ENCODE data around the gene PLOD3.
"Not testable (repeated sequence)": the region's sequence is repeated elsewhere in the genome, so short reads cannot be mapped to it uniquely, and the experiment has no call there.

The PLOD3 gene

DNA sequence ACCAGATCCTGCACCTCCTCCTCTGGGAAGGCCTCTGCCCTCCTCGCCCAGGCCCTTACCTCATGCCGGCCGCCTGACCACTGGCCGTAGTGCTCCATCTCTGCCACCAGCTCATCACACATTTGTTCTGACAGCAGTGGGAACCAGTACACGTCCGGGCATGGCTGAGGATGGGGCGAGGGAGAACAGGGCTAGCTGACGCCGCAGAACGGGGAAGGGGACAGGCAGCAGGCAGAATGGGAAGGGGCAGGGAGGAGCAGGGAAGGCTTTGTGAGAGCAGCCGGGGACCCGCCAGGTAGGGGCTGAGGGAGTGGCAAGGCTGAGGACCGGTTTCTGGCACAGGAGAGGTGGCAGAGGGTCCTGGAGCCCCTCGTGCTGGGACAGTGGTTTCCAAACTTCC is 8.6 kb downstream of the PLOD3 start:
- no peak for DNase-seq

DNA sequence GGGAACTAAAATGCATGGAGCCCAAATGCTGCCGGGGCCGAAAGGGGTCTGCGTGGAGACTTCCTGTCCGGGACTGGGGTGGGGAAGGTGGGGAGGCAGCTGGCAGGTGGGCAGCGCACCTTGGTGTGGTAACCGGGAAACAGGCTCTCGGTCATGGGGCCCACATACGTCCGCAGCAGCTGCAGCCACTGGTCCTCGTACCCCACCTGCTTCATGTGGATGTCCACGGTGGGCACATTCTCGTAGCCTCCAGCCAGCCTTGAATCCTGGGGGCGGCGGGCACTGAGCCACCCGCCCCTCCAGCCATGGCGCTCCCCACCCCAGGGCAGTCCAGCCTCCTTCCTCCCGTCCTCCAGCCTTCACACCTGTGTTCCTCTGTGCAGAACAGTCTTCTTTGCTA is 9.9 kb downstream of the PLOD3 start:
- no peak for DNase-seq

DNA sequence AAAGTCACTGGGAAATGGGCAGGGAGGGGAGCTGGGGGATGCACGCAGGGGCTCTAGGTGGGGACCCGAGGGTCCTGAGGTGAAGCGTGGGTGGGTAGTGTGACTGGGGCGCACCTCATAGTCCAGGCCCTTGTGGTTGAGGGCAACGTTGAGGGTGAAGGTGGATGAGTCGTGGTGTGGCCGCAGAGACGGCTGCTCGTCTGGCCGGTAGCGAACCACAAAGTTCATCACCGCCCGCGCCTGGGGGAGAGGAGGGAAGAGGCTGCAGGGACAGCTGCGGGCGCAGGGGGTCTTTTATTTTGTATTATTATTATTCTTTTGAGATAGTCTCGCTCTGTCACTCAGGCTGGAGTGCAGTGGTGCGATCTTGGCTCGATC is 10.7 kb downstream of the PLOD3 start:
- DNase-seq = no peak

DNA sequence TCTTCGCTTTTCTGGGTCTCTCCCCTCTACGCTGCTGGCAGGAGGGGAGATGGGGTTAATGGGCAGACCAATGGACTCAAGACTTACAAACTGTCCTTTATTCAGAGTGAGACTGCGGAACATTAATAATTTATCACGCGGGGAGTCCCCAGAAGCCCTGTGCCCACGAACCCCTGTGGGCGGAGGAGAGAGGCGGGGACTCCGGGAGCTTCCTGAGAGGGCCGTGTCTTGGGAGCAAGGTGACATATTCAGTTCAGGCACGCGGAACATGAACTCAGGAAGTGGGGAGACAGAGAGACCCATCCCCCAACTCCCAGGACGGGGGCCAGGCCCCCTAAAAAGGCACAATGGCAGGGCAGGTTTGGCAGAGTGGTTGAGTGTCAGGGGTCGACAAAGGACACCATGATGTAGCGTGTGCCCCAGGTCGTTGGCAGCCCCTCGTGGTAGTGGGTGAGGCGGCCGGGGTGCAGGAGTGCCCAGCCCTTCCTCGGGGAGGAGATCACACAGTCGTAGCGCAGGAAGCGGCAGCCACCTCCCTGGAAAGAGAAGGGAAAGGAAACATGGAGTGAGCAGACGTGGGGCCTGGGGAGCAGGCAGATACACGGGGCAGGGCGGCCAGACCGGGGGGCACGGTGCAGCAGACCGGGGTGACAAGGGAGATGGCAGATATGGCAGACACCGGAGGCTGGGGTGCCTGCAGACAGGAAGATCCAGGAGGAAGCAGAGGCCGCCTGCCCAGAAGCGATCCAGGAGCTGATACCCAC is 11.3 kb downstream of the PLOD3 start:
- DNase-seq = no peak

DNA sequence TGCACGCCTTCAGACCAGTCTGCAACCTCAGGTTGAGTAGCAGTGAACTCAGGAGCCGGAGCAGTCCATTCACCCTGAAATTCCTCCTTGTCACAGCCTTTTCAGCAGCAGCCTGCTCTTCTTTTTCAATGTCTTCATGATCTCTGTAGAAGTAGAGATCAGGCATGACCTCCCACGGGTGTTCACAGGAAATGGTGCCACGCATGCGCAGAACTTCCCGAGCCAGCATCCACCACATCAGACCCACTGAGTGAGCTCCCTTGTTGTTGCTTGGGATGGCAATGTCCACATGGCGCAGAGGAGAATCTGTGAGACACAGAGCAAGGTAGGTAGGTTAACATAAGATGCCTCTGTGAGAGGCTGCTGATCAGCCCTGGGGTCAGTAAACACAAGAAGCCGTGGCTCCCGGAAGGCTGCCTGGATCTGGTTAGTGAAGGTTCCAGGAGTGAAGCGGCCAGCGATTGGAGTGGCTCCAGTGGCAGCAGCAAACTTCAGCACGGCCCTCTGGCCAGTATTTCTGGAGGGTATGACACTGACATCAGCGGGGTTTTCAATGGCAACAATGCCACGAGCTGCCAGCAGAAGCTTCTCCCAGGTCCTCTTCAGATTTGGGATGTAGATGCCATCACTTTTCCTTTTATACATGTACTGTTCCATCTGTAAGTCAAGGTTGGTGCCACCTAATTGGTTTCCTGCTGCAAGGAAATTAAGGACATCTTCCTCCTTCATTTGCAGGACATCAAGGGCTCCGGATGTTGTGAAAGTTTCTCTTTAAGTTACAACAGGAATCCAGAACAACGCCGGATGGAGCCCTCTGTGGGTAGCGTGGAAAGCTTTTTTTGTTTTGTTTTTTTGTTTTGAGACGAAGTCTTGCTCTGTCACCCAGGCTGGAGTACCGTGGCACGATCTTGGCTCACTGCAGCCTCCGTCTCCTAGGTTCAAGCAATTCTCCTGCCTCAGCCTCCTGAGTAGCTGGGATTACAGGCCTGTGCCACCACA is 13.3 kb downstream of the PLOD3 start:
- not testable (repeated sequence) for DNase-seq

DNA sequence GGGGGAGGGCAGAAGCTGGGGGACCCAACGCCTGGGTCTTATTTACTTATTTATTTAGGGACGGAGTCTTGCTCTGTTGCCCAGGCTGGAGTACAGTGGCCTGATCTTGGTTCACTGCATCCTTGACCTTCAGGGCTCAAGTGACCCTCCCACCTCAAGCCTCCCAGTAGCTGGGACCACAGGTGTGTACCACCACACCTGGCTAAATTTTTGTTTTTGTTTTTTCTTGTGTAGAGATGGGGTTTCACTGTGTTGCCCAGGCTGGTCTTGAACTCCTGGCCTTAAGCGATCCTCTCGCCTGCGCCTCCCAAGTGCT is 14.8 kb downstream of the PLOD3 start:
- DNase-seq = no peak

DNA sequence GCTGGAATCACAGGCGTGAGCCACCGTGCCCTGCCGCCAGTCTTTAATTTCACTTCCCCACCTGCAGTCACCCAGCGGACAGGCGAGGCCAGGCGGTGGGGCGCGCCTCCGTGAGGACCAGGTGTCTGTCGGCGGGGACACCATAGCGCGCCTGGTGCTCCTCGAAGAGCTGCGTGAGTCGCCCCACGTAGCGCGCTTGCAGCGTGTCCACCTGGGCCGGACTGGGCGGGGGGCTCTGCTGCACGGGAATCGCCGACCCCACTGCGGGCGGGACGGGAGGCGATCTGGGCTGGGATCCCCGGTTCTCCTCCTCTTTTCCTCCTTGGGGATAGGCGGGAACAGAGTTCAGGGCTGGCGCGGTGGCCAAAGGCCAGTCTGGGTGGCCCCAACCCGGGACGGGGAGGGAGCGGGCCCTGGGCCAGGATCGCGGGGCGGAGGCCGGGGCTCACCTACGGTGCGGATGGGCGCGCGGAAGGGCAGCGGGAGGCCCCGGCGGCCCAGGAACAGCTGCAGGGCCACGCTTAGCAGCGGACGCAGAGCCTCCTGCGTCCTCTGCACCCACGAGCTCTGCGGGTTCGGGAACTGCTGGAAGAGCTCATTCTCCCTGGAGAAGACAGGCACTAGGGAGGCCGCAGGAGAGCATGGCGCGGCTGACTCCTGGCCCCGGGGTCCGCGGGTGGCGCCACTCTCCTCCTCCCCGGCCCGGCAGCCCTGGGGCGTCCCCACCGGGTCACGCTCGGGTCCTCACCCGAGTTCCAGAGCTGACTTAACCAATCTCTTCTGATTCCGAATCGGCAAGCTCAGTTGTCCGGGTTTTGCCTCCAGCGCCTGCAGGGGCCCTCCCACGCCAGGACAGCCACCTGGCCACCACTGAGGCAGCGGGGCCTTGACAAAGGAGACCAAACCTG is 15.4 kb downstream of the PLOD3 start:
- no peak for DNase-seq

DNA sequence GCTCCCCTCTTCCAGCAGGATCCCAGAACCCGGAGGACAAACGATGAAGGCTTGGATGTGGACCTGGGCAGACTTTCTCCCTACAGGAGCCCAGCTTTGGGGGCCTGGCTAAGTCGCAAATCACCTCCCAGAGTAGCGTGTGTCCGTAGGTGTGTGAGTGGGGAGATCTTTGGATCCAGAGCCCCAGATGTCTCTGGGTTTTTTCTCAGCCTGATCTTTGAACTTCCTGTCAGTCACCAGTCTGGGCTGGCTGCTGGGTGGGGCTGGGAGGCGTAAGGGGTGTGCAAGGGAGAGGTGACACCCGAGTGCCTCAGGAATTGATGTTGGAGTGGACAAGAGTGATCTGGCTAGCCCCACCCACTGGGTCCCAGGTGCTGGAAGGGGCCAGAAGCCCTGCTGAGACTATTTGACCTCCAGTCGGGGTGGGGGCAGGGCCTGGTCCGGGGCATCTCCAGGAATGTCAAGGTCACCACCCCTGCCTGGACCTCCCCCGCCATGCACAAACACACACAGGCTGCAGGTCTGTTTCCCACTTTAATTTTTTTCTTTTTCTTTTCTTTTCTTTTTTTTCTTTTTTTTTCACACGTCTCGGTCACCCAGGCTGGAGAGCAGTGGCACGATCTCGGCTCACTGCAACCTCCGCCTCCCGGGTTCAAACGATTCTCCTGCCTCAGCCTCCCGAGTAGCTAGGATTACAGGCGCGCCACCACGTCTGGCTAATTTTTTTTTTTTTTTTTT is 16.4 kb downstream of the PLOD3 start, which contains the start of gene MOGAT3:
TSS of gene MOGAT3 (minus strand) at position 175 of the 738 bp plus-strand sequence. CDS start 182 bp downstream, outside the sequence.
- no peak for DNase-seq

DNA sequence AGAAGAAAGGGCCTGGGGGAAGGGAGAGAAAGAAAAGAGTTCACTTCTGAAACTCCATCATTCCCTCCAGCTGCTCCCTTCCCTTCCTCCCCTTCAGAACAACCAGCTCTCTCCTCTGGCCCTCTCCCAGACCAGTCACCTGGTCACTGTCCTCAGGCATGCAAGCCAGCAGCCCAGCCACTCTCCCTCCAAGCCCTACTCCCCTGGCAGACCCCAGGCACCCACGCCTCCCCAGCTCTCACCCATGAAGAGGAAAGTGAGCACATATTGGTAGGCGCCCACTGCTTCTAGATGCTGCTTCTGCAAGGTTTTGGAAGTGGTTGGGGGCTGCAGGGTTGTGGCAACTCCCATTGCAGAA is 16.9 kb downstream of the PLOD3 start:
- DNase-seq = no peak

DNA sequence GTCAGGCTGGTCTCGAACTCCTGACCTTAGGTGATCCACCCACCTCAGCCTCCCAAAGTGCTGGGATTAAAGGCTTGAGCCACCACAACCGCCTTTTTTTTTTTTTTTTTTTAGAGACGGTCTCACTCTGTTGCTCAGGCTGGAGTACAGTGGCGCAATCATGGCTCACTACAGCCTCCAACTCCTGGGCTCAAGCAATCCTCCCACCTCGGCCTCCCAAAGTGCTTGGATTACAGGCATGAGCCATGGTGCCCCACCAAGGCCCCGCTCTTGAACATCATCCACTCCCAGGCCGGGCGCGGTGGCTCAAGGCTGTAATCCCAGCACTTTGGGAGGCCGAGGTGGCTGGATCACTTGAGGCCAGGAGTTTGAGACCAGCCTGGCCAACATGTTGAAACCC is 17.9 kb downstream of the PLOD3 start:
- DNase-seq = not testable (repeated sequence)

DNA sequence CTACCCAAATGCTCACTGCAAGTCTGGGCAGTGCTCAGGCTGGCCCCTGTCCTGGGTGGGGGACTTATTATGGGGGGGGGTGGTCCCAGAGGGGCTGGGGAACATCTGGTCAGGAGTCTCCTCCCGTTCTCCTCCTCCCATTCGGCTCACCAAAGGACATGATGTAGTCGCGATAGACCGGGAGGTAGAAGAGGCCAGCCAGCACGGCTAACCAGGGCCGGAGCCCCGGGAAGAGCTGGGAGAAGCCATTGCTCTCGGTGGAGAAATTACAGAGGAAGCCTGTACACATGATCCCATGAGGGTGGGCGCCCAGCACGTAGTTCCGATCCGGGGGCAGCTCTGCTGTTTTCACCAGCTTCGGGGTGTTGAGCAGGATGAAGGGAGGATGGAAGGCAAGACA is 18.9 kb downstream of the PLOD3 start:
- no peak for DNase-seq

DNA sequence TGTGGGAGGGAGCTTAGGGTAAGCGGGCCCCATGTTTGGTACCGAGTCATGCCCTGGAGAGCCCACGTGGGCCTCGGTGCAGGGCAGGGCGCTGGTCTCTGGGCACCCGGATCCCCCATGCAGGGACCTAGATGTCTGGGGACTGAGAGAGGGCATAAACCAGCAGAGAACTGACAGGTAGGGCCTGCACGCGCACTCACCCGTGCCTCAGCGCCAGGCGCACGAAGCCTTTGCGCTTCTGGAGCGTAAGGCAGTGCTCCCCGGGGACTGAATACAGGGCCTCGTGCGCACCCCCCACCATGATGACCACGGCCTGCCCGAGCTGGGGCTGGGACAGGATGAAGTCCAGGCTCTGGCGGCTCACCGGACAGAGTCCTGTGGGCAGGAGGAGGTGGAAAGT is 19.4 kb downstream of the PLOD3 start:
- DNase-seq = no peak

DNA sequence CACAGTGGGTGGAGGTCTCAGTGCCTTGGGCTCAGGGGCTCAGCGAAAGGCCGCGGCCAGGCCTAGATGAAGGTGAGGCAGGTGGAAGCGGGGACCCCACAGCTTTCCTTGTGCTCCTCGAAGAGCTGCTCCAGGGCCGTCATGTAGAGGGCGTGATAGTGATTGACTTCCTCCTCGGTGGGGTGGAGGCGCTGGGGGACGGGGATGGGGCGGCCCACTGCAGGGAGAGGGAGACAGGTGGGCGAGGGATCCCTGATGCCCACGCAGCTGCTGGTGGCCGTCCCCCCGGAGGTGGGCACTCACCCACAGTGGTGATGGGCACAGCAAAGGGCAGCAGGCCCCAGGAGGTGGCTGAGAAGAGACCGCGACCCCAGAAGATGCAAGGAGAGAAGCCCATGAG is 21.5 kb downstream of the PLOD3 start:
- no peak for DNase-seq

DNA sequence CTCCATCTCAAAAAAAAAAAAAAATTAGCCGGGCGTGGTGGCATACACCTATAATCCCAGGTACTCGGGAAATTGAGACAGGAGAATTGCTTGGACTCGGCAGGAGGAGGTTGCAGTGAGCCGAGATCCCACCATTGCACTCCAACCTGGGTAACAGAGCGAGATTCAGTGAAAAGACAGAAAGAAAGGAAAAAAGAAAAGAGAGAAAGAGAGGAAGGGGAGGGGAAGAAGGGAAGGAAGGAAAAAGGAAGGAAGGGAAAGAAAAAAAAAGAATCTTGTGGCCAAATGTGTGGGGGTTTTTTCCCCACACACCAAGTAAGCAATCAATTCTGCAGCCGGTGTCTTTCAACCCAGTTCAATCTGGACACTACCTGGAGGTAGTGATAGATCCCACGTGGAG is 28.3 kb downstream of the PLOD3 start:
- no peak for DNase-seq

DNA sequence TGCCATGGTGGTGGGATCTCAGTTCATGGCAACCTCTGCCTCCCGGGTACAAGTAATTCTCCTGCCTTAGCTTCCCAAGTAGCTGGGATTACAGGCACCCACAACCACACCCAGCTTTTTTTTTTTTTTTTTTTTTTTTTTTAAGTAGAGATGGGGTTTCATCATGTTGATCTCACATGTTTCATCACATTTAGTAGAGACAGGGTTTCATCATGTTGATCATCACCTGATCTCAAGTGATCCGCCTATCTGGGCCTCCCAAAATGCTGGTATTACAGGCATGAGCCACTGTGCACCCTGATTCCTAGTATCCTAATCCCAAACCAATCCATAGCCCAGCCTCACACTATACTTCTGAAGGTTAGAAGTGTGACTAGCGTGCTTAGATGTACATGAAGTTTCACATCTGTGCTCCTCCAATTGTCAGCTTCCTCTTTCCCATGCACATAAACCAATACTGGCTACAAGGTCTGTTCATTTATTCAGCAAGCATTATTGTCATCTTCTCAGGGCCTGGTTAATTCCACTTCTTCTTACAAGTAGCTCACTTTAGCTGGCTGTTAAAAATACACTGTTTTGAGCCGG is 30.4 kb downstream of the PLOD3 start:
- DNase-seq = no peak

DNA sequence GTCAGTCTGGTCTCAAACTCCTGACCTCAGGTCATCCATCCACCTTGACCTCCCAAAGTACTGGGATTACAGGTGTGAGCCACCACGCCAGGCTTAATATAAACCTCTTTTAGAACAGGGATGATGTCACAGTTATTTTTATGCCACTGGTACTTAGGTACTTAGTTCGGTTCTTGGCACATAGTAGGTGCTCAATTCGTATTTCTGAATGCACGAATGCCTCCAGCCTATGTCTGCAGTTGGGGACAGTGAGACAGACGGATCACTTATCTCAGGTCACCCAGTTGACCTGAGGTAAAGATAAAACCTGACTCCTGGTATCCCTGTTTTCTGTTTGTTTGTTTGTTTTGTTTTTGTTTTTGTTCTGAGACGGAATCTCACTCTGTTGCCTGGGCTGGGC is 31.2 kb downstream of the PLOD3 start:
- no peak for DNase-seq

DNA sequence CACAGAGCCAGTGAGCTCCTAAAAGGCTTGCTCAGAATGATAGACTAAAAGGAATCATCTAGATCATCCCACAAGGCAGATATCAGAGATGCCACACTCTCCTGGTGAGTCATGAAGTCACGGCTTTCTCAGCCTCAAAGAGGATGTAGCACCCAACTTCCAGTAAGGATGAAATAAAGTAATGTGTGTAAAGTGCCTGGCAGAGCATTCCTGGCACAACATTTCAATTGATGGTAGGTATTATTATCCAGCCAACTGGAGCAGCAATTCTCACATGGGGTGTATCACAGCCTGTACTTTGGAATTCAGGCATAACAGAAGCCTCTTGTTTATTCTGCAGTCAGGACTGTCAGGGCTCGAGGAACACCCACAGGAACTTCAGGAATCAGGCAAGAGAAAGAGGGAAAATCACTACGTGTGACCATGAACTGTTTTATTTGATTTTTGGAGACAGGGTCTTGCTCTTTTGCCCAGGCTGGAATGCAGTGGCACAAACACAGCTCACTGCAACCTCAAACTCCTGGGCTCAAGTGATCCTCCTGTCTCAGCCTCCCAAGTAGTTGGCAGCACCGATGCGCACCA is 32.0 kb downstream of the PLOD3 start:
- DNase-seq = peak in 1 of 2 experiments; percentile 50

DNA sequence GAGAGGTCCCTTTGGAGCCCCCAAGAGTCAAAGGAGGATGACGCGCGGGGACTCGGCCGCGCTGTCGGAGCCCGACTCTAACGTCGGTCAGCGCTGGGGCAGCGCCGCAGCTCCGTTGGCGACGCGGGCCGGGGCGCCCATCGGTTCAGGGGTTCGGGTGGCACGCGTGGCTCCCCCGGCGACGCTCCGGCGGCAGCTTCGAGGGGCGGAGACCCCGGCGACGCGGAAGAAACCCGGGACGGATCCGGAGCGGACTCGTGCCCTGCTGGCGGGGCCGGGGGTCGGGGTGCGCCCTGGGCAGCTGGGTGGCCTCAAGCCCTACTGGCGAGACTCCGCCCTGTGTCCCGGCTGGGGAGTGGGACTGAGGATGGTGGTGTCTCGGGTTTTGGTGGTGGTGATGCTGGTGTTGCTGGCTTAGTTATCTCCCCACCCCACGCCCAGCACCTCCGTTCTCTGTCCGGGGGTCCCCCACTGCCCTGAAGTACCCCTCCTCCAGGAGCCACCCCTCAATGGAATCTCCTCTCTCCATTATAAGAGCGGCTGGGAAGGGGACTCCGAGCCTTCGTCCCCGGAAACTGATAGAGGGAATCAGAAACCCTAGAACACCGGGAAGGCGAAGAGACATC is 37.1 kb downstream of the PLOD3 start, which contains the start of gene NAT16:
TSS of gene NAT16 (minus strand) at position 164 of the 626 bp plus-strand sequence. CDS start 5,486 bp downstream, outside the sequence.
- no peak for DNase-seq

DNA sequence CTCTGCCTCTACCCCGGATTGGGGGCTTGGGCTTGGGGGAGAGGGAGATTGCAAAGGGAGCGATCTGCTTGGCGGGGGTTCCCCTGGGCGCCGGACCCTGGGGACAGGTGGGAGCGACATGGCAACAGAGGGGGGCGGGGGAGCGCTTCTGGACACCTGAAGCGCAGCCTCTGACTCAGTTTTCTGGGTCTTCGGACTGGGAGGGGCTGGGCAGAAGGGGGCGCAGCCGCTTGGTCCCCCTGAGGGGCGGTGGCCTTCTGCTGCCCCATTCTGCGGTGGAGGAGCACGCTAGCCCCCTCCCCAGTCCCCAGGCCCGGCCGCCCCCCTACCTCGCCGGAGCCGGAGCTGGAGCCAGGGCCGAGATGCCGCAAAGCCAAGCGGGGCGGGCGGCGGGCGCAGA is 37.7 kb downstream of the PLOD3 start:
- no peak for DNase-seq

DNA sequence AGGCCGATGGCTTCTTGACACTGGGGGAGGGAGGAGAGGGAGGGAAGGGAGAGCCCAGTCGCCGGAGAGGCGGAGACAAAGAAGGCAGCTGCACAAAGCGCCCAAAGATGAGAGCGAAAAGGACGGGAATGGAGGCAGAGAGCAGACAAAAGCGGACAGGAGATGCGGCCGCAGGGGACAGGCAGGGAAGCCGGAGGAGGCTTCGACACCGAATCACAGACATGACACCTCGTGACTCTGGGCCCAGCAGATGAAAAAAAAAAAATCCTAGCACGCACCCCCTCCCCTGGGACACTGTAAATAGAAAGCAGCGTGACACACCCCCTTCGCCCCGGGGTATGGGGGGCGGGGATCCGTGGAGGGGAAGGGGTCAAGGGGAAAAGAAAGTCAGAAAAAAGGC is 38.3 kb downstream of the PLOD3 start:
- no peak for DNase-seq

DNA sequence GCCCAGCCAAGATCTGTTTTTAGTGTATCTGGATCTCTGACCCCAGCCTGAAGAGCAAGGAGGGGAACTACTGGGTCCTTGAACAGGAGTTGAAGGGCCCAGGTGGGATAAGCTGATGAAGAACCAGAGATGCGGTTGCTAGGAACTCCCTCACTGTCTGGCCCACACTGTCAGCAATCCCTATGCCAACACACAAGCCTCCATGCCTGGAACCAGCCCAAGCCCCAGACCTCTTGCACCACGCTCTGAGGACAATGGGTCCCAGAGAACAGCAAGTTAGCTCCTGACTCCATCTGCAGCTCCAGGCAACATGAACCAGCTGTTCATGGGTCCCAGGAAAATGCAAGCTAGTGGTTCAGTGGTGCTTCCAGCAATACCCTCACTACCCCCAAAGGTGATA is 39.7 kb downstream of the PLOD3 start:
- no peak for DNase-seq
